CD4-positive, alpha-beta T cell treated with Interleukin-21 for 1 hour (primary cell): Measurements from ENCODE around the gene FGF11.
"Not testable (repeated sequence)": the region's sequence is repeated elsewhere in the genome, so short reads cannot be mapped to it uniquely, and the experiment has no call there.

Experiments
- DNase-seq: peaks from one replicate; pipeline ENCODE4 v3.0.0-alpha.2; 2020

Gene FGF11

GRCh38 chr17:7464081-7464480, 24.8 kb downstream of the FGF11 start:
- DNase-seq, result no peak

GRCh38 chr17:7465597-7466275, 26.4 kb downstream of the FGF11 start:
- no peak for DNase-seq

GRCh38 chr17:7466318-7466638, 27.0 kb downstream of the FGF11 start:
- no peak for DNase-seq

GRCh38 chr17:7466639-7467341, 27.5 kb downstream of the FGF11 start:
- no peak for DNase-seq

GRCh38 chr17:7467498-7467897, 28.2 kb downstream of the FGF11 start:
- DNase-seq, result no peak

GRCh38 chr17:7468290-7468689, 29.0 kb downstream of the FGF11 start:
- no peak for DNase-seq

GRCh38 chr17:7468804-7469389, 29.6 kb downstream of the FGF11 start:
- no peak for DNase-seq

- DNase-seq, result not testable (repeated sequence)
These were observed 30.5 kb downstream of the FGF11 start for GRCh38 chr17:7469843-7470242.

GRCh38 chr17:7470457-7470973, 31.2 kb downstream of the FGF11 start:
- DNase-seq, result not testable (repeated sequence)

- no peak for DNase-seq
These were observed 32.4 kb downstream of the FGF11 start for GRCh38 chr17:7471729-7472128.

GRCh38 chr17:7474767-7475166, 35.5 kb downstream of the FGF11 start:
- DNase-seq, result not testable (repeated sequence)

GRCh38 chr17:7475764-7476422, 36.6 kb downstream of the FGF11 start:
- peak; percentile 32 for DNase-seq

- DNase-seq, result no peak
These were observed 37.2 kb downstream of the FGF11 start for GRCh38 chr17:7476494-7476893.

- no peak for DNase-seq
These were observed 37.6 kb downstream of the FGF11 start for GRCh38 chr17:7476951-7477350.

GRCh38 chr17:7477392-7478275, 38.3 kb downstream of the FGF11 start:
- DNase-seq, result no peak

- DNase-seq, result peak; percentile 85
These were observed 39.2 kb downstream of the FGF11 start for GRCh38 chr17:7478276-7479212.

GRCh38 chr17:7479213-7480088, 40.1 kb downstream of the FGF11 start, which contains the start of gene ZBTB4:
Gene ZBTB4, minus strand, starts transcription at chr17:7479631. Its CDS starts 12,830 bp downstream, at chr17:7466801.
- peak; percentile 80 for DNase-seq

GRCh38 chr17:7480089-7480384, 40.7 kb downstream of the FGF11 start:
- no peak for DNase-seq

GRCh38 chr17:7481275-7481674, 42.0 kb downstream of the FGF11 start, which contains the start of gene SLC35G6:
Gene SLC35G6, plus strand, starts transcription at chr17:7481446. Its CDS starts 71 bp downstream, at chr17:7481517.
- DNase-seq, result not testable (repeated sequence)
